HCT116 (cell line): ENCODE data around the gene GLIPR1. TPM values are rescaled to one million over a fixed set of nuclear protein-coding genes. Genes with fewer than 3 reads are reported as not detected.

Experiments used
- ATAC-seq: fragments of 200-7000 bp; cut with Tn5 transposase; 2 replicates; pipeline ENCODE4 v1.9.1; 2020; ENCODE audit warnings: mild to moderate bottlenecking, moderate library complexity
- BruUV-seq: library from RNA; stranded (reverse); fragments of 400-500 nt; replicated peaks from 2 replicates; lab custom pipeline; 2021; lab: Mats Ljungman, UMichigan
- CTCF ChIA-PET: fragments of 300-600 bp; sonication (Branson Sonifier 250); formaldehyde crosslinking; loops from one replicate; lab custom pipeline; 2021; ENCODE audit warnings: antibody characterized with exemption; lab: Charles Lee
- POLR2A ChIA-PET: fragments of 300-600, 350-600 bp; sonication (Branson Sonifier 250); formaldehyde crosslinking; loops from one replicate; lab custom pipeline; 2021; ENCODE audit warnings: antibody characterized with exemption; lab: Charles Lee
- RAD21 ChIA-PET, 2 experiments: fragments of 300-600 bp; sonication (Branson Sonifier 250); formaldehyde crosslinking; loops; one replicate each; lab custom pipeline; 2023; ENCODE audit warnings: low total read pairs in 2 of 2; ENCODE audit not compliant: uncharacterized antibody in 2 of 2, unreplicated experiment in 2 of 2, low non-redundant PET in 1 of 2; lab: Charles Lee
- DNase-seq: peaks from one replicate; pipeline ENCODE4 v3.0.0-alpha.2; 2010; ENCODE audit warnings: low read depth, low spot score
- H2AFZ ChIP-seq: fragments of 200-600 bp; shearing (Covaris generic), sonication (generic); 2 replicates; pipeline ENCODE4 v1.6.1; 2017; ENCODE audit warnings: low read depth, mixed run types, mixed read lengths, antibody characterized with exemption, low read length; ENCODE audit not compliant: poor library complexity, severe bottlenecking
- H3K27ac ChIP-seq: 2 replicates; pipeline ENCODE4 v1.5.1; 2012; ENCODE audit warnings: low read depth, low read length
- H3K27me3 ChIP-seq: fragments of 200-600 bp; sonication (generic); 2 replicates; pipeline ENCODE4 v1.6.1; 2016; ENCODE audit warnings: mixed run types, low read length, mixed read lengths; ENCODE audit not compliant: insufficient read depth
- H3K36me3 ChIP-seq, 2 experiments: fragments of 200-500 bp in 1 of 2; fragments of 200-600 bp in 1 of 2; sonication (Bioruptor generic) in 1 of 2; sonication (generic) in 1 of 2; 2 replicates each; pipeline versions ENCODE4 v1.5.1 to v1.6.1; 2014 to 2016; ENCODE audit warnings: low read length in 2 of 2, inconsistent platforms in 1 of 2, mixed read lengths in 1 of 2, mixed run types in 1 of 2; ENCODE audit not compliant: insufficient read depth in 2 of 2, control insufficient read depth in 1 of 2
- H3K4me1 ChIP-seq, 2 experiments: fragments of 200-600 bp in 1 of 2; sonication (generic) in 1 of 2; 2 replicates each; pipeline versions ENCODE4 v1.5.1 to v1.6.1; 2012 to 2017; ENCODE audit warnings: low read length in 2 of 2, inconsistent platforms in 1 of 2, mild to moderate bottlenecking in 1 of 2, mixed read lengths in 1 of 2, mixed run types in 1 of 2, moderate library complexity in 1 of 2; ENCODE audit not compliant: insufficient read depth in 2 of 2, control insufficient read depth in 1 of 2
- H3K4me2 ChIP-seq: fragments of 200-600 bp; sonication (generic); 2 replicates; pipeline ENCODE4 v1.6.1; 2017; ENCODE audit warnings: mixed run types, low read length, mixed read lengths
- H3K4me3 ChIP-seq, 2 experiments: fragments of 200-600 bp in 1 of 2; sonication (generic) in 1 of 2; replicated peaks in 1 of 2; 2 replicates each; pipeline ENCODE4 v1.5.1; 2011 to 2016; ENCODE audit warnings: low read length in 2 of 2, control low read depth in 1 of 2, low read depth in 1 of 2, mild to moderate bottlenecking in 1 of 2, mixed read lengths in 1 of 2, mixed run types in 1 of 2
- H3K79me2 ChIP-seq: fragments of 200-600 bp; sonication (generic); 2 replicates; pipeline ENCODE4 v1.6.1; 2017; ENCODE audit warnings: mild to moderate bottlenecking, mixed run types, low read length, moderate library complexity, mixed read lengths; ENCODE audit not compliant: insufficient read depth
- H3K9ac ChIP-seq: fragments of 200-600 bp; sonication (generic); 2 replicates; pipeline ENCODE4 v1.6.1; 2016; ENCODE audit warnings: low read length, mixed read lengths
- H3K9me2 ChIP-seq: fragments of 200-600 bp; sonication (generic), shearing (Covaris generic); 2 replicates; pipeline ENCODE4 v1.6.1; 2017; ENCODE audit warnings: mixed run types, mild to moderate bottlenecking, moderate library complexity; ENCODE audit not compliant: insufficient read depth
- H3K9me3 ChIP-seq, 2 experiments: fragments of 200-500 bp in 1 of 2; fragments of 200-600 bp in 1 of 2; sonication (Bioruptor generic) in 1 of 2; sonication (generic) in 1 of 2; 2 replicates each; pipeline ENCODE4 v1.6.1; 2014 to 2017; ENCODE audit warnings: low read length in 2 of 2, mixed read lengths in 2 of 2, inconsistent platforms in 1 of 2, low read depth in 1 of 2, mild to moderate bottlenecking in 1 of 2, mixed run types in 1 of 2, moderate library complexity in 1 of 2; ENCODE audit not compliant: control insufficient read depth in 1 of 2, insufficient read depth in 1 of 2
- H4K20me1 ChIP-seq: fragments of 200-600 bp; sonication (generic), shearing (Covaris generic); 2 replicates; pipeline ENCODE4 v1.6.1; 2017; ENCODE audit warnings: mixed run types, mild to moderate bottlenecking, moderate library complexity; ENCODE audit not compliant: insufficient read depth
- CEBPB ChIP-seq: IDR thresholded peaks from 2 replicates; pipeline ENCODE4 v1.6.1; 2012; ENCODE audit warnings: low read depth
- CTCF ChIP-seq, 3 experiments: fragments of 200-600 bp in 1 of 3; sonication (generic) in 1 of 3; IDR thresholded peaks in 2 of 3; conservative IDR thresholded peaks in 1 of 3; 2 replicates each; pipeline ENCODE4 v1.5.1; 2012 to 2017; ENCODE audit warnings: low read depth in 2 of 3, low read length in 2 of 3, antibody characterized with exemption in 1 of 3, borderline replicate concordance in 1 of 3, control low read depth in 1 of 3, mild to moderate bottlenecking in 1 of 3, mixed read lengths in 1 of 3, mixed run types in 1 of 3, moderate library complexity in 1 of 3; ENCODE audit not compliant: insufficient read depth in 1 of 3
- RAD21 ChIP-seq: IDR thresholded peaks from 2 replicates; pipeline ENCODE4 v1.6.1; 2012; ENCODE audit warnings: low read depth, mild to moderate bottlenecking
- SRF ChIP-seq: IDR thresholded peaks from 2 replicates; pipeline ENCODE4 v1.6.1; 2012; ENCODE audit warnings: low read depth
- YY1 ChIP-seq: IDR thresholded peaks from 2 replicates; pipeline ENCODE4 v1.6.1; 2011; ENCODE audit warnings: low read length, low read depth, moderate library complexity, mild to moderate bottlenecking; ENCODE audit not compliant: insufficient replicate concordance; ENCODE audit errors: extremely low read depth
- ZBTB33 ChIP-seq: IDR thresholded peaks from 2 replicates; pipeline ENCODE4 v1.6.1; 2011; ENCODE audit warnings: mild to moderate bottlenecking, low read length, moderate library complexity; ENCODE audit not compliant: insufficient replicate concordance; ENCODE audit errors: extremely low read depth
- intact Hi-C: fragments of 100-400 bp; cut with micrococcal nuclease; formaldehyde crosslinking; loops from 2 replicates; pipeline ENCODE4 v1.10.0; 2022
- total RNA-seq: library from RNA; stranded (reverse); gene quantifications from one replicate; pipeline ENCODE4 v1.2.1, GENCODE V29; 2021; ENCODE audit not compliant: unreplicated experiment

GLIPR1 gene
- total RNA-seq, 1 experiment from 2014 or later, result 0.39 TPM

GRCh38 chr12:75489187-75489586 is 8.6 kb downstream of the GLIPR1 start:
- DNase-seq, result no peak
- peak; percentile 26 for ATAC-seq
- RAD21 ChIA-PET, result no interaction called here

More at GRCh38 chr12:75489187-75489586, 8.6 kb downstream of the GLIPR1 start:
- Histone ChIP-seq H3K79me2 (0 out of 2 replicates have a peak, but pooled peaks cover 2% of the 10 kb centered on the region), H3K27ac (peak overlapping the region; percentile 82), H4K20me1 (no peaks in the 10 kb centered on the region; the same call in 1 of the 2 replicates), H3K4me3 (peak overlapping the region in 1 of 2 experiments; percentile 9; a peak in 1 of 4 replicates), H3K4me1 (peaks cover 27 to 50% of the 10 kb centered on the region in 2 experiments), H2AFZ (no peak overlapping the region), H3K4me2 (peak overlapping the region; percentile 62), H3K9me2 (no peaks in the 10 kb centered on the region), H3K27me3 (no peaks in the 10 kb centered on the region), H3K9ac (peak overlapping the region; percentile 19), H3K9me3 (no peaks in the 10 kb centered on the region), H3K36me3 (no peaks in the 10 kb centered on the region; a peak in 1 of 4 replicates)
- no TSS peak for BruUV-seq
- CTCF ChIA-PET, result interaction anchor here (0.7 to 1.0 kb wide), 3 partner anchors 9 to 1097 kb away, joined by 3 to 4 read pairs (median 3); no protein-coding TSS in a partner anchor
- TF ChIP-seq CEBPB (no peak), YY1 (no peak), SRF (no peak), CTCF (IDR thresholded peaks at IDR 0.05 in 2 of 3, conservative IDR thresholded peaks at IDR 0.05 in 1 of 3; ENCODE audit: borderline replicate concordance in 1 of 3, insufficient read depth in 1 of 3, low read depth in 2 of 3, low read length in 2 of 3) (no peak), RAD21 (no peak), ZBTB33 (no peak)
- POLR2A ChIA-PET, result no interaction called here
- intact Hi-C loops, result loop anchor here (5.0 kb wide), 2 partner anchors 157 to 1098 kb away; partner anchors contain the start of genes CAPS2 and GLIPR1L1
